ENCODE data around the gene TSPAN8. TPM values are rescaled to one million over a fixed set of nuclear protein-coding genes. Genes with fewer than 3 reads are reported as not detected.

TSPAN8 gene
- total RNA-seq, 1 donor from 2014 or later, result 3.7 TPM

GRCh38 chr12:71107936-71108335 lies 49.9 kb downstream of the TSPAN8 start:
- Histone ChIP-seq H3K9ac (ENCODE audit: low read depth in 1 of 3, low read length in 3 of 3) (no peak overlapping the region), H3K9me3 (ENCODE audit: control insufficient read depth in 3 of 3, low read length in 3 of 3) (peaks cover 0 to 4% (median 0%) of the 10 kb centered on the region in 3 donors), H3K27me3 (ENCODE audit: control insufficient read depth in 3 of 3, insufficient read depth in 3 of 3, low read length in 3 of 3) (no peaks in the 10 kb centered on the region), H3K4me1 (ENCODE audit: control insufficient read depth in 3 of 3, insufficient read depth in 3 of 3, low read length in 3 of 3) (peaks cover 0 to 3% (median 0%) of the 10 kb centered on the region in 3 donors), H3K4me3 (ENCODE audit: low read length in 3 of 3) (no peak overlapping the region), H3K27ac (ENCODE audit: low read depth, low read length) (no peak overlapping the region), H3K36me3 (ENCODE audit: control insufficient read depth in 3 of 3, insufficient read depth in 3 of 3, low read length in 3 of 3) (peaks cover 0 to 2% (median 0%) of the 10 kb centered on the region in 3 donors)

GRCh38 chr12:71105956-71106355 lies 51.8 kb downstream of the TSPAN8 start:
- H3K4me3 ChIP-seq (ENCODE audit: low read length in 3 of 3), result no peak overlapping the region
- peaks cover 0 to 3% (median 0%) of the 10 kb centered on the region in 3 donors for H3K4me1 ChIP-seq (ENCODE audit: control insufficient read depth in 3 of 3, insufficient read depth in 3 of 3, low read length in 3 of 3)
- H3K9me3 ChIP-seq (ENCODE audit: control insufficient read depth in 3 of 3, low read length in 3 of 3), result peaks cover 0 to 4% (median 0%) of the 10 kb centered on the region in 3 donors
- H3K27ac ChIP-seq (ENCODE audit: low read depth, low read length), result no peak overlapping the region
- H3K9ac ChIP-seq (ENCODE audit: low read depth in 1 of 3, low read length in 3 of 3), result no peak overlapping the region
- no peaks in the 10 kb centered on the region for H3K27me3 ChIP-seq (ENCODE audit: control insufficient read depth in 3 of 3, insufficient read depth in 3 of 3, low read length in 3 of 3)
- peaks cover 0 to 2% (median 0%) of the 10 kb centered on the region in 3 donors for H3K36me3 ChIP-seq (ENCODE audit: control insufficient read depth in 3 of 3, insufficient read depth in 3 of 3, low read length in 3 of 3)

- no peaks in the 10 kb centered on the region for H3K27me3 ChIP-seq (ENCODE audit: control insufficient read depth in 3 of 3, insufficient read depth in 3 of 3, low read length in 3 of 3)
- no peak overlapping the region for H3K9ac ChIP-seq (ENCODE audit: low read depth in 1 of 3, low read length in 3 of 3)
- peaks cover 0 to 3% (median 0%) of the 10 kb centered on the region in 3 donors for H3K9me3 ChIP-seq (ENCODE audit: control insufficient read depth in 3 of 3, low read length in 3 of 3)
- no peaks in the 10 kb centered on the region for H3K36me3 ChIP-seq (ENCODE audit: control insufficient read depth in 3 of 3, insufficient read depth in 3 of 3, low read length in 3 of 3)
- no peaks in the 10 kb centered on the region for H3K4me1 ChIP-seq (ENCODE audit: control insufficient read depth in 3 of 3, insufficient read depth in 3 of 3, low read length in 3 of 3)
- H3K27ac ChIP-seq (ENCODE audit: low read depth, low read length), result no peak overlapping the region
- H3K4me3 ChIP-seq (ENCODE audit: low read length in 3 of 3), result no peak overlapping the region
Measured at GRCh38 chr12:71092290-71092689, 65.5 kb downstream of the TSPAN8 start.

- no peaks in the 10 kb centered on the region for H3K4me1 ChIP-seq (ENCODE audit: control insufficient read depth in 3 of 3, insufficient read depth in 3 of 3, low read length in 3 of 3)
- peaks cover 0 to 3% (median 0%) of the 10 kb centered on the region in 3 donors for H3K9me3 ChIP-seq (ENCODE audit: control insufficient read depth in 3 of 3, low read length in 3 of 3)
Measured at GRCh38 chr12:71090971-71091370, 66.8 kb downstream of the TSPAN8 start.

GRCh38 chr12:71085575-71085974 lies 72.2 kb downstream of the TSPAN8 start:
- Histone ChIP-seq H3K4me1 (ENCODE audit: control insufficient read depth in 3 of 3, insufficient read depth in 3 of 3, low read length in 3 of 3) (no peaks in the 10 kb centered on the region), H3K27ac (ENCODE audit: low read depth, low read length) (no peak overlapping the region), H3K36me3 (ENCODE audit: control insufficient read depth in 3 of 3, insufficient read depth in 3 of 3, low read length in 3 of 3) (no peaks in the 10 kb centered on the region)

More at GRCh38 chr12:71090971-71091370, 66.8 kb downstream of the TSPAN8 start:
- H3K9ac ChIP-seq (ENCODE audit: low read depth in 1 of 3, low read length in 3 of 3), result no peak overlapping the region
- no peaks in the 10 kb centered on the region for H3K36me3 ChIP-seq (ENCODE audit: control insufficient read depth in 3 of 3, insufficient read depth in 3 of 3, low read length in 3 of 3)
- no peaks in the 10 kb centered on the region for H3K27me3 ChIP-seq (ENCODE audit: control insufficient read depth in 3 of 3, insufficient read depth in 3 of 3, low read length in 3 of 3)
- H3K27ac ChIP-seq (ENCODE audit: low read depth, low read length), result no peak overlapping the region
- no peak overlapping the region for H3K4me3 ChIP-seq (ENCODE audit: low read length in 3 of 3)

GRCh38 chr12:71075743-71076142 lies 82.1 kb downstream of the TSPAN8 start:
- H3K27ac ChIP-seq (ENCODE audit: low read depth, low read length), result no peak overlapping the region
- H3K4me3 ChIP-seq (ENCODE audit: low read length in 3 of 3), result no peak overlapping the region
- no peaks in the 10 kb centered on the region for H3K27me3 ChIP-seq (ENCODE audit: control insufficient read depth in 3 of 3, insufficient read depth in 3 of 3, low read length in 3 of 3)
- H3K9me3 ChIP-seq (ENCODE audit: control insufficient read depth in 3 of 3, low read length in 3 of 3), result no peaks in the 10 kb centered on the region
- H3K4me1 ChIP-seq (ENCODE audit: control insufficient read depth in 3 of 3, insufficient read depth in 3 of 3, low read length in 3 of 3), result no peaks in the 10 kb centered on the region
- H3K9ac ChIP-seq (ENCODE audit: low read depth in 1 of 3, low read length in 3 of 3), result no peak overlapping the region
- H3K36me3 ChIP-seq (ENCODE audit: control insufficient read depth in 3 of 3, insufficient read depth in 3 of 3, low read length in 3 of 3), result no peaks in the 10 kb centered on the region

More at GRCh38 chr12:71085575-71085974, 72.2 kb downstream of the TSPAN8 start:
- peaks cover 0 to 2% (median 0%) of the 10 kb centered on the region in 3 donors for H3K9me3 ChIP-seq (ENCODE audit: control insufficient read depth in 3 of 3, low read length in 3 of 3)
- H3K4me3 ChIP-seq (ENCODE audit: low read length in 3 of 3), result no peak overlapping the region
- H3K27me3 ChIP-seq (ENCODE audit: control insufficient read depth in 3 of 3, insufficient read depth in 3 of 3, low read length in 3 of 3), result no peaks in the 10 kb centered on the region
- H3K9ac ChIP-seq (ENCODE audit: low read depth in 1 of 3, low read length in 3 of 3), result no peak overlapping the region

Other genes with a start within 250 kb of the TSPAN8 start
- 1.0 TPM for gene PTPRR, start 237.3 kb downstream of the TSPAN8 start, total RNA-seq

Data from skeletal muscle tissue (tissue), 4 donors.